Measurements from ENCODE around the gene FEM1A. TPM values are rescaled to one million over a fixed set of nuclear protein-coding genes. Genes with fewer than 3 reads are reported as not detected.
A peak's percentile ranks its signal among the peaks of the same experiment; 100 is the strongest.
"Not testable (repeated sequence)": the region's sequence is repeated elsewhere in the genome, so short reads cannot be mapped to it uniquely, and the experiment has no call there.

Gene FEM1A
- total RNA-seq, 1 donor from 2014 or later, result 16.2 TPM

DNA sequence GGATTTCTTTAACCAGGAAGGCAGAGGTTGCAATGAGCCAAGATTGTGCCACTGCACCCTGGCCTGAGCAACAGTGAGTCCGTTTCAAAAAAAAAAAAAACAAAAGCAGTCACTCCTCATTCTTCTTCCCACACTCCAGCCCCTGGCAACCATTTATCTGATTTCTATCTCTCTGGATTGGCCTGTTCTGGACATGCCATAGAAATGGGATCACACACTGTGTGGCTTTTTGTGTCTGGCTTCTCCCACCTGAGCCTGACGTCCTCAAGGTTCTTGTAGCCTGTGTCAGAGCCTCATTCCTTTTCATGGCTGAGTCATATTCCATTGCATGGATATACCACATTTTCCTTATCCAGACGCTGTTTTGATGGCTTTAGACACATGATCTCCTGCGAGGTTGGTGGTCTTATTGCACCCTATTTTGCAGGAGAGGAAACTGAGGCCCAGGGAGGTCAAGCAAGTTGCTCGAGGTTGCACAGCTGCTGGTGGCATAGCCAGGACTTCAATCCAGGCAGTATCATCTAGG lies 15.8 kb upstream of the FEM1A start:
- Histone ChIP-seq H3K36me3 (no peaks in the 10 kb centered on the region), H3K9me3 (no peaks in the 10 kb centered on the region), H3K4me3 (no peak overlapping the region), H3K27me3 (no peaks in the 10 kb centered on the region), H3K4me1 (no peaks in the 10 kb centered on the region), H3K27ac (no peak overlapping the region)
- intact Hi-C loops (cut with DNase I), result no loop called here
- no peak for DNase-seq (ENCODE audit: extremely low spot score in 2 of 2)
- no peak for TF ChIP-seq POLR2AphosphoS5 (IDR thresholded peaks at IDR 0.05; ENCODE audit: insufficient read depth in 1 of 2, low read depth in 1 of 2)
- TF ChIP-seq, protein P1, sequence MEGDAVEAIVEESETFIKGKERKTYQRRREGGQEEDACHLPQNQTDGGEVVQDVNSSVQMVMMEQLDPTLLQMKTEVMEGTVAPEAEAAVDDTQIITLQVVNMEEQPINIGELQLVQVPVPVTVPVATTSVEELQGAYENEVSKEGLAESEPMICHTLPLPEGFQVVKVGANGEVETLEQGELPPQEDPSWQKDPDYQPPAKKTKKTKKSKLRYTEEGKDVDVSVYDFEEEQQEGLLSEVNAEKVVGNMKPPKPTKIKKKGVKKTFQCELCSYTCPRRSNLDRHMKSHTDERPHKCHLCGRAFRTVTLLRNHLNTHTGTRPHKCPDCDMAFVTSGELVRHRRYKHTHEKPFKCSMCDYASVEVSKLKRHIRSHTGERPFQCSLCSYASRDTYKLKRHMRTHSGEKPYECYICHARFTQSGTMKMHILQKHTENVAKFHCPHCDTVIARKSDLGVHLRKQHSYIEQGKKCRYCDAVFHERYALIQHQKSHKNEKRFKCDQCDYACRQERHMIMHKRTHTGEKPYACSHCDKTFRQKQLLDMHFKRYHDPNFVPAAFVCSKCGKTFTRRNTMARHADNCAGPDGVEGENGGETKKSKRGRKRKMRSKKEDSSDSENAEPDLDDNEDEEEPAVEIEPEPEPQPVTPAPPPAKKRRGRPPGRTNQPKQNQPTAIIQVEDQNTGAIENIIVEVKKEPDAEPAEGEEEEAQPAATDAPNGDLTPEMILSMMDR (IDR thresholded peaks at IDR 0.05), result no peak
- TF ChIP-seq POLR2A (IDR thresholded peaks at IDR 0.05), result no peak

DNA sequence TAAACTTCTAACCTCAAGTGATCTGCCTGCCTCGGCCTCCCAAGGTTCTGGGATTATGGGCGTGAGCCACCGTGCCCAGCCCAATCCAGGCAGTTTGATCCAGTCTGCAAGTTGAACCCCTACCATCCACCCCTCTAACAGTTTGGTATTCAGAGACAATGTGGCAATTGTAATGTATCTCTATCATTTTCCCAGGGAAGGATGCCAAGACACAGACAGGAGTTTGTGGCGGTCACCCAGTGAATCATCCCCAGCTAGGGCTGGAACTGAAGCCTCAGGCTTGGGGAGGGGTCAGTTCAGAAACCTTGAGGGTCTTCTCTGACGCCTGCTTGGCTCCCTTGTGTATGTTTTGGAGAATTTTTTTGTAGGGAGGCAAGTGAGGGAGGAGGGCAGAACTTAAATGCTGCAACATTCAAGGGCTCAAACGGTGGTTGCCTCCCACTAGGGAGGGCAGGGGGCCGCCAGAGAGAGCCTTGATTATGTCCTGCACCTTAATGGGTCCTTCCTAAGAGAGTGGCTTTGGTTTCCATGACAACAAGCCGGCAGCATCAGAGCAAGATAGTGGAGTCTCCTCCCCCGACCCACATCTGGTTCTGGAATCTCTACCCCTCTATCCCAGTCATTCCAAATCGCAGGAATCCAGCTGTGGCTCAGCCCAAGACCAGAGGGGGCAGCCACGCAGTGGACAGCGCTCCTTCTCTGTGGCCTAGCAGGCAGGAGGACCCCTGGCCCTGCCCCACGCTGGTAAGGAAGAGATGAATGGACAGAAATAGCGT lies 14.9 kb upstream of the FEM1A start:
- Histone ChIP-seq H3K9me3 (no peaks in the 10 kb centered on the region), H3K27ac (no peak overlapping the region), H3K36me3 (no peaks in the 10 kb centered on the region), H3K4me3 (no peak overlapping the region), H3K27me3 (no peaks in the 10 kb centered on the region), H3K4me1 (no peaks in the 10 kb centered on the region)
- TF ChIP-seq, protein P1 (IDR thresholded peaks at IDR 0.05), result no peak
- TF ChIP-seq POLR2AphosphoS5 (IDR thresholded peaks at IDR 0.05; ENCODE audit: insufficient read depth in 1 of 2, low read depth in 1 of 2), result no peak
- no peak for TF ChIP-seq POLR2A (IDR thresholded peaks at IDR 0.05)
- no peak for DNase-seq (ENCODE audit: extremely low spot score in 2 of 2)
- intact Hi-C loops (cut with DNase I), result no loop called here

DNA sequence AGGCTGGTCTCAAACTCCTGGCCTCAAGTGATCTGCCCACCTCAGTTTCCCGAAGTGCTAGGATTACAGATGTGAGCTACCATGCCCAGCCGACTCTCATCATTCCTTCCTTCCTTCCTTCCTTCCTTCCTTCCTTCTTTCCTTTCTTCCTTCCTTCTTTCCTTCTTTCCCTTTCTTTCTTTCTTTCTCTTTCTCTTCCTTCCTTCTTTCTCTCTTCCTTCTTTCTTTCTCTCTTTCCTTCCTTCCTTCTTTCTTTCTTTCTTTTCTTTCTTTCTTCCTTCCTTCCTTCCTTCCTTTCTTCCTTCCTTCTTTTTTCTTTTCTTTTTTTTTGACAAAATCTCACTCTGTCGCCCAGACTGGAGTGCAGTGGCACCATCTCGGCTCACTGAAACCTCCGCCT lies 13.4 kb upstream of the FEM1A start:
- DNase-seq (ENCODE audit: extremely low spot score in 2 of 2); H3K36me3 ChIP-seq; H3K4me3 ChIP-seq; H3K27ac ChIP-seq; H3K9me3 ChIP-seq; H3K27me3 ChIP-seq; H3K4me1 ChIP-seq; intact Hi-C loops (cut with DNase I): not testable (repeated sequence)

DNA sequence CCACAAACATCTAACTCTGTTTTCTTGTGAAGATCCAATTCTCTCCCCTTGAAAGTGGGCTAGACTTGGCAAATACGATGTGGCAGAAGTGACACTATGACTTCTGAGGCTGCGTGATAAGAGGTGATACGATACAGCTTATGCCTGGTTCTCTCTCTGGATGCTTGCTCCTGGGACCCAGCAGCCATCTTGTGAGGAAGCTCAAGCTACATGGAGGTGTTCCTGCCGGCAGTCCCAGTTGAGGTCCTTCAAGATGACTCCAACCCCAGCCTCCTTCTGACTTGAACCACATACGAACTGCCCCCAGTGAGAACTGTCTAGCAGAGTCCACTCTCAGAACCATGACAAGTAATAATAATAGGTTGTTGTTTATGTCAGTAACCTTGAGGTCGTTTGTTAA lies 10.7 kb upstream of the FEM1A start:
- Histone ChIP-seq H3K36me3 (no peaks in the 10 kb centered on the region), H3K27me3 (no peaks in the 10 kb centered on the region), H3K27ac (no peak overlapping the region), H3K9me3 (no peaks in the 10 kb centered on the region), H3K4me3 (no peak overlapping the region), H3K4me1 (peaks cover 4% of the 10 kb centered on the region)
- TF ChIP-seq, protein P1 (IDR thresholded peaks at IDR 0.05), result no peak
- no peak for DNase-seq (ENCODE audit: extremely low spot score in 2 of 2)
- intact Hi-C loops (cut with DNase I), result no loop called here

DNA sequence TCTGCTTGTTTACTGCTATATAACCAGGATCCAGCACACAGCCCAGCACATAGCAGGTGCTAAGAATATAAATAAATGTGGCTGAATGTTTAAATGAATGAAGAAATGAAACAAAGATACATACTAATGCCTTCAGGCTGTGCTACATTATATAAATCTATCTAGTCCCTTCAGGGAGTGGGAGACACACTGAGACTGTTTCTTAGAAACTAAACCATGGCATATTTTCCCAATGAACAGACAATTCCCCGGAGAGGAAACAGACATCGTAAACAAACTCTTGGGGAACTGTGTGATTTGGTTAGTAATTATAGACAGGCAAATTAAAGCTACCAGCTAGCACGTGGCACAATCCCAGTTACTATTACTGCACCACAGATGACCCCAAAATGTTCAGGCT lies 9.7 kb upstream of the FEM1A start:
- Histone ChIP-seq H3K36me3 (no peaks in the 10 kb centered on the region), H3K27ac (no peak overlapping the region), H3K4me1 (peaks cover 4% of the 10 kb centered on the region), H3K27me3 (no peaks in the 10 kb centered on the region), H3K4me3 (no peak overlapping the region), H3K9me3 (no peaks in the 10 kb centered on the region)
- no peak for DNase-seq (ENCODE audit: extremely low spot score in 2 of 2)
- TF ChIP-seq POLR2AphosphoS5 (IDR thresholded peaks at IDR 0.05; ENCODE audit: insufficient read depth in 1 of 2, low read depth in 1 of 2) (no peak), POLR2A (IDR thresholded peaks at IDR 0.05) (no peak)
- TF ChIP-seq, protein P1 (IDR thresholded peaks at IDR 0.05), result no peak
- intact Hi-C loops (cut with DNase I), result no loop called here

DNA sequence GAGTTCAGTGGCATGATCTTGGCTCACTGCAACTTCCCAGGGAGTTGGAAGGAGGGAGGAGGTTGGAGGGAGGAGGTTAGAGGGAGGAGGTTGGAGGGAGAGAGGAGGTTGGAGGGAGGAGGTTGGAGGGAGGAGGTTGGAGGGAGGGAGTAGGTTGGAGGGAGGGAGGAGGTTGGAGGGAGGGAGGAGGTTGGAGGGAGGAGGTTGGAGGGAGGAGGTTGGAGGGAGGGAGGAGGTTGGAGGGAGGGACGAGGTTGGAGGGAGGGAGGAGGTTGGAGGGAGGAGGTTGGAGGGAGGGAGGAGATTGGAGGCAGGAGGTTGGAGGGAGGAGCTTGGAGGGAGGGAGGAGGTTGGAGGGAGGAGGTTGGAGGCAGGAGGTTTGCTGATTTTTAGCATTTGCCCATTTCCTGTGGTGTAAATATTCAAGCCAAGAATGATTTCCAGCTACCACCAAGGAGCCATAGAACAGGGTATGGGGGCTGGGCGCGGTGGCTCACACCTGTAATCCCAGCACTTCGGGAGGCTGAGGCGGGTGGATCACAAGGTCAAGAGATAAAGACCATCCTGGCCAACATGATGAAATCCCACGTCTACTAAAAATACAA lies 5.0 kb upstream of the FEM1A start:
- H3K4me3 ChIP-seq; DNase-seq (ENCODE audit: extremely low spot score in 2 of 2); H3K27ac ChIP-seq; H3K27me3 ChIP-seq; H3K4me1 ChIP-seq; H3K36me3 ChIP-seq; H3K9me3 ChIP-seq: not testable (repeated sequence)
- intact Hi-C loops (cut with DNase I), result loop anchor here (5.0 kb wide), 1 partner anchor 49 kb away; no protein-coding TSS in a partner anchor

DNA sequence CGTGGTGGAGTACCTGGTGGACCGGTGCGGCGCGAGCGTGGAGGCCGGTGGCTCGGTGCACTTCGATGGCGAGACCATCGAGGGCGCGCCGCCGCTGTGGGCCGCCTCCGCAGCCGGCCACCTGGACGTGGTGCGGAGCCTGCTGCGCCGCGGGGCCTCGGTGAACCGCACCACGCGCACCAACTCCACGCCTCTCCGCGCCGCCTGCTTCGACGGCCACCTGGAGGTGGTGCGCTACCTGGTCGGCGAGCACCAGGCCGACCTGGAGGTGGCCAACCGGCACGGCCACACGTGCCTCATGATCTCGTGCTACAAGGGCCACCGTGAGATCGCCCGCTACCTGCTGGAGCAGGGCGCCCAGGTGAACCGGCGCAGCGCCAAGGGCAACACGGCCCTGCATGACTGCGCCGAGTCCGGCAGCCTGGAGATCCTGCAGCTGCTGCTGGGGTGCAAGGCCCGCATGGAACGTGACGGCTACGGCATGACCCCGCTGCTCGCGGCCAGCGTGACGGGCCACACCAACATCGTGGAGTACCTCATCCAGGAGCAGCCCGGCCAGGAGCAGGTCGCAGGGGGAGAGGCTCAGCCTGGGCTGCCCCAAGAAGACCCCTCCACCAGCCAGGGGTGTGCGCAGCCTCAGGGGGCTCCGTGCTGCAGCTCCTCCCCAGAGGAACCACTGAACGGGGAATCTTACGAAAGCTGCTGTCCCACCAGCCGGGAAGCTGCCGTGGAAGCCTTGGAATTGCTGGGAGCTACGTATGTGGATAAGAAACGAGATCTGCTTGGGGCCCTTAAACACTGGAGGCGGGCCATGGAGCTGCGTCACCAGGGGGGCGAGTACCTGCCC lies 708 bp downstream of the FEM1A start:
- H3K9me3 ChIP-seq; DNase-seq (ENCODE audit: extremely low spot score in 2 of 2); intact Hi-C loops (cut with DNase I); H3K27me3 ChIP-seq: not testable (repeated sequence)
- Histone ChIP-seq H3K27ac (peak overlapping the region; percentile 84), H3K36me3 (peaks cover 0 to 40% of the 10 kb centered on the region in 2 donors), H3K4me1 (peaks cover 48% of the 10 kb centered on the region), H3K4me3 (peak overlapping the region; percentile 88 to 99)

DNA sequence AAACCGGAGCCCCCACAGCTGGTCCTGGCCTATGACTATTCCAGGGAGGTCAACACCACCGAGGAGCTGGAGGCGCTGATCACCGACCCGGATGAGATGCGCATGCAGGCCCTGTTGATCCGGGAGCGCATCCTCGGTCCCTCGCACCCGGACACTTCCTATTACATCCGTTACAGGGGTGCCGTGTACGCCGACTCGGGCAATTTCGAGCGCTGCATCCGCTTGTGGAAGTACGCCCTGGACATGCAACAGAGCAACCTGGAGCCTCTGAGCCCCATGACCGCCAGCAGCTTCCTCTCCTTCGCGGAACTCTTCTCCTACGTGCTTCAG lies 1.3 kb downstream of the FEM1A start:
- H3K9me3 ChIP-seq; H3K27me3 ChIP-seq; DNase-seq (ENCODE audit: extremely low spot score in 2 of 2); H3K27ac ChIP-seq; intact Hi-C loops (cut with DNase I): not testable (repeated sequence)
- H3K4me3 ChIP-seq, result peak overlapping the region; percentile 88 to 99
- H3K4me1 ChIP-seq, result peaks cover 48% of the 10 kb centered on the region
- H3K36me3 ChIP-seq, result peaks cover 0 to 40% of the 10 kb centered on the region in 2 donors
